Transverse colon (tissue), 4 donors: ENCODE data around the gene JAKMIP1. TPM values are rescaled to one million over a fixed set of nuclear protein-coding genes. Genes with fewer than 3 reads are reported as not detected.

ENCODE experiments used
- DNase-seq: peaks from one replicate; pipeline ENCODE4 v3.0.0-alpha.2; 2019
- H3K27ac ChIP-seq, 4 donors: fragments of 200-600 bp; sonication (generic); 2 replicates each; pipeline ENCODE4 v1.5.1; 2016 to 2018; ENCODE audit warnings: inconsistent platforms in 4 of 4
- H3K27me3 ChIP-seq: fragments of 200-600 bp; sonication (generic); 2 replicates; pipeline ENCODE4 v1.5.1; 2017; ENCODE audit warnings: inconsistent platforms
- H3K36me3 ChIP-seq, 4 donors: fragments of 200-600 bp; sonication (generic); 2 replicates each; pipeline ENCODE4 v1.5.1; 2017 to 2019; ENCODE audit warnings: inconsistent platforms in 4 of 4
- H3K4me1 ChIP-seq, 4 donors: fragments of 200-600 bp; sonication (generic); 2 replicates each; pipeline ENCODE4 v1.5.1; 2017 to 2020; ENCODE audit warnings: inconsistent platforms in 4 of 4
- H3K4me3 ChIP-seq, 4 donors: fragments of 200-600 bp; sonication (generic); 1 replicate in 1 of 4; 2 replicates in 3 of 4; pipeline versions ENCODE4 v1.5.1 to v1.6.1; 2017 to 2019; ENCODE audit warnings: inconsistent platforms in 4 of 4
- H3K9me3 ChIP-seq, 2 donors: fragments of 200-600 bp; sonication (generic); 2 replicates each; pipeline ENCODE4 v1.5.1; 2017 to 2019; ENCODE audit warnings: inconsistent platforms in 2 of 2
- EP300 ChIP-seq: sonication (generic); formaldehyde crosslinking; IDR thresholded peaks from one replicate; pipeline ENCODE4 v1.6.1; 2017; ENCODE audit warnings: antibody characterized with exemption, low read depth
- POLR2A ChIP-seq: fragments of 450-650 bp; IDR thresholded peaks from one replicate; pipeline ENCODE4 v1.6.1; 2016; ENCODE audit warnings: antibody characterized with exemption, mild to moderate bottlenecking, moderate library complexity
- POLR2AphosphoS5 ChIP-seq, 3 donors: sonication (generic); formaldehyde crosslinking; IDR thresholded peaks; one replicate each; pipeline ENCODE4 v1.6.1; 2016; ENCODE audit warnings: antibody characterized with exemption in 3 of 3
- WGBS, 2 donors: methylation state at CpG; one replicate each; pipeline ENCODE4 v1.1.5; 2018; ENCODE audit warnings: low coverage in 1 of 2; 5-methylcytosine and 5-hydroxymethylcytosine counted together
- in situ Hi-C, 4 donors: fragments of 200-750 bp; cut with MboI; loops; one replicate each; pipeline versions ENCODE4 v1.15.0 to v1.15.1; 2017; ENCODE audit warnings: low sequenced_read_pairs in 3 of 4, low pct_ligation_motif_present in 1 of 4, low pct_unique_long_range_greater_than_20kb in 1 of 4
- intact Hi-C: fragments of 100-400 bp; cut with DNase I; formaldehyde crosslinking; loops from one replicate; pipeline ENCODE4 v1.15.1; 2023; ENCODE audit warnings: low total_unique reads
- total RNA-seq, 4 donors: library from RNA; depleted of rRNA; stranded (reverse); fragments of >200 nt; gene quantifications; one replicate each; pipeline ENCODE4 v1.1.0, GENCODE V29; 2016
- TF ChIP-seq, protein P1 (sequence below), 5 experiments: fragments of 200-600 bp in 3 of 5; fragments of 450-650 bp in 2 of 5; sonication (generic) in 3 of 5; IDR thresholded peaks; 1 replicate in 2 of 5; 2 replicates in 3 of 5; pipeline ENCODE4 v1.5.1; 2016 to 2017; ENCODE audit warnings: antibody characterized with exemption in 5 of 5, inconsistent platforms in 3 of 5, mild to moderate bottlenecking in 2 of 5, moderate library complexity in 1 of 5

The JAKMIP1 gene
- total RNA-seq: 1 to 10 TPM in 2 of 4 donors, not detected in 2; 1.2 to 1.7 TPM

DNA sequence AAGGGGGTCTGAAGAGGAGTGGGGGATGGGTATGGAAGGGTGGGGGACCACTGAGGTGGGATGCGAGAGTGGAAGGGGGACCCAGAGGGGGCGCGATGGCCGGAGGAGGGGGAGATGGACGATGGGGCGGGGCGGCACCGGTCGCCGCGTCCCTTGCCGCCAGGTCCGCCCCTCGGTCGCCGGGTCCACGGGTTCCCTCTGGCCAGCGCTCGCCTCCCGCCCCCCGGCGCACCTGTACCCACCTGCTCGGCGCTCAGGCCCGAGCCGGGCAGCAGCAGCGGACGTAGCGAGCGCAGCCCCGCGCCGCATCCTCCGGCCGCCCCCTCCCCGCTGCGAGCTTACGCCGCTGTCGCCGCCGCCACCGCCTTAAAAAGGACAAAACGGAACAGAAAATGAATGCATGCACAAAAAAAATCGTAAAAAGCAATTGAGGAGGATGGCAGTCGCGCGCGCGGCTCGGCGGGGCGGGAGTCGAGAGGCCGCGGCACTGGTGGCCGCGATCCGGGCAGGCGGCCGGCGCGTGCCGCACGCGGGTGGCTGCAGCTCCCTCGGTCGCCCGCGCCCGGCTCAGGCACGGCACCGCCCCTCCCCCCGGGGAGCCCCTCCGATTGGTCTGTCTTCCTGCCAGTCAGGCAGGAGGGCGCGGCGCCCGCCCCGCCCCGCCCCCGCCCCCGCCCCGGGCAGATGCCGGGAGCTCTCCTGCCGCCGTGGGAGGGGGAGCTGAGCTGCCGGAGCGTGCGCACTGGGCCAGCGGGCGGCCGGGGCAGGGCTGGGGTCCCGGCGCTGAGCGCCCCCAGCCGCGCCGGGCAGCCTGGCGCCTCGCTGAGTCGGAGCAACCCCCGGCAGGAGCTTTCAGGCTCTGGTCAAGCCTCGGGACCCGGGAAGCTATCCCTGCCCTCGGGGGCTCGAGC, at the start of gene JAKMIP1:
Gene JAKMIP1, minus strand, starts transcription at position 539 of the 911 bp plus-strand sequence. CDS start 87,699 bp downstream, outside the sequence.
- WGBS, 2 donors: 3% methylated on average over 79 of the region's 107 CpGs; no CpG with 5 or more reads in 1 of the 2 donors
- Histone ChIP-seq H3K27ac (no peak within 1 kb of the TSS), H3K4me3 (peak within 1 kb of the TSS; percentile 19 to 53 (median 41)), H3K36me3 (no peaks in the 10 kb centered on the region), H3K27me3 (peaks cover 60% of the 10 kb centered on the region), H3K9me3 (no peaks in the 10 kb centered on the region), H3K4me1 (peaks cover 0 to 16% (median 14%) of the 10 kb centered on the region in 4 donors)
- intact Hi-C loops (no loop called here), in situ Hi-C loops (no loop called here)
- DNase-seq: peak; percentile 82
- TF ChIP-seq POLR2AphosphoS5 (IDR thresholded peaks at IDR 0.05) (no peak), EP300 (no peak), POLR2A (no peak)
- TF ChIP-seq, protein P1, sequence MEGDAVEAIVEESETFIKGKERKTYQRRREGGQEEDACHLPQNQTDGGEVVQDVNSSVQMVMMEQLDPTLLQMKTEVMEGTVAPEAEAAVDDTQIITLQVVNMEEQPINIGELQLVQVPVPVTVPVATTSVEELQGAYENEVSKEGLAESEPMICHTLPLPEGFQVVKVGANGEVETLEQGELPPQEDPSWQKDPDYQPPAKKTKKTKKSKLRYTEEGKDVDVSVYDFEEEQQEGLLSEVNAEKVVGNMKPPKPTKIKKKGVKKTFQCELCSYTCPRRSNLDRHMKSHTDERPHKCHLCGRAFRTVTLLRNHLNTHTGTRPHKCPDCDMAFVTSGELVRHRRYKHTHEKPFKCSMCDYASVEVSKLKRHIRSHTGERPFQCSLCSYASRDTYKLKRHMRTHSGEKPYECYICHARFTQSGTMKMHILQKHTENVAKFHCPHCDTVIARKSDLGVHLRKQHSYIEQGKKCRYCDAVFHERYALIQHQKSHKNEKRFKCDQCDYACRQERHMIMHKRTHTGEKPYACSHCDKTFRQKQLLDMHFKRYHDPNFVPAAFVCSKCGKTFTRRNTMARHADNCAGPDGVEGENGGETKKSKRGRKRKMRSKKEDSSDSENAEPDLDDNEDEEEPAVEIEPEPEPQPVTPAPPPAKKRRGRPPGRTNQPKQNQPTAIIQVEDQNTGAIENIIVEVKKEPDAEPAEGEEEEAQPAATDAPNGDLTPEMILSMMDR (IDR thresholded peaks at IDR 0.05): no peak

DNA sequence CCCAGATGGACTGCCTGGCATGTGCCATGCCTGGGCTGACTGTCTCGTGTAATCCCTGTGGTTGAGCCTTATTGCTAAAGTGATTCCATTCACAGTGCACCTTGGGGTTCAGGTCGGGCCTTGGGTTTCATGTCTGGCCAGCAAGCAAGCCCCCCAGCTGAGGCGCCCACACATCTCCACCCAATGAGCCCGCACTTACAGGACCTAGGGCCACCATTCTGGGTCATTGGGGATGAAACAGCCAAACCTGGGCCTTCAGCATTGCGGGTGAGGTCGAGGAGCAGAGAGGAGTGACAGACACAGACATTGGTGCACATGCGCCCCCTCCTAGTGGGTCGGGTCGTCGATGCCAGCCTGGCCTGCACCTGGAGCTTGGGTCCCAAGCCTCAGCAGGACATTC, 48.0 kb upstream of the JAKMIP1 start:
- 70 to 84% methylated on average over 5 to 10 of the region's 10 CpGs for WGBS, 2 donors
- intact Hi-C loops: no loop called here
- no peaks in the 10 kb centered on the region for H3K36me3 ChIP-seq

DNA sequence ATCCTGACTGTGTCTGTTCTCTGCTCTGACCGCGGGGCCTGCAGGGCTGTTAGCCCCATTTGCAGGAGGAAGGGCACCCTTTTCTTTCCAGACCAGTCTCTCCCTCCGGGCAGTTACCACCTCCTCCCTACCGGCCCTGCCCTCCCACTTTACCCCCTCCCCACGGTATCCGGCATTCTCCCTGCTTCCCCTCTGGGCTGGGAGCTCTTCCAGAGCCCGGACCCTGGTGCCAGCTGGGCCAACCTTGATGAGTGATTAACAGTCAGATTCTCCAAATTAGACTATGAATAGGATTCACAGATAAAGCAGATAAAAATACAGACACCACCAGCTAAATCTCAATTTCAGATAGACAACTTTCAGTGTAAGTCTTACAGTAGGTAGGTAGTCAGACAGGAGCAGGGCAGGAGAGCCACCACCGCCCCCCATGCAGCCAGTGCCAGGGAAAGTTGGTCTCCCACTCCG, 45.9 kb upstream of the JAKMIP1 start:
- intact Hi-C loops: no loop called here
- no peak for DNase-seq
- 74% methylated on average over 9 of the region's 9 CpGs; no CpG with 5 or more reads in 1 of the 2 donors for WGBS, 2 donors
- Histone ChIP-seq H3K4me3 (no peak overlapping the region), H3K9me3 (no peaks in the 10 kb centered on the region), H3K36me3 (no peaks in the 10 kb centered on the region), H3K27me3 (peaks cover 57% of the 10 kb centered on the region), H3K27ac (no peak overlapping the region), H3K4me1 (no peaks in the 10 kb centered on the region)
- no peak for TF ChIP-seq POLR2AphosphoS5 (IDR thresholded peaks at IDR 0.05)
- TF ChIP-seq, protein P1 (IDR thresholded peaks at IDR 0.05): no peak
- no peak for TF ChIP-seq POLR2A
- TF ChIP-seq EP300: no peak
- in situ Hi-C loops: no loop called here

More for the DNA sequence above, 48.0 kb upstream of the JAKMIP1 start:
- no peak for TF ChIP-seq POLR2AphosphoS5 (IDR thresholded peaks at IDR 0.05)
- no peak for TF ChIP-seq EP300
- TF ChIP-seq, protein P1 (IDR thresholded peaks at IDR 0.05): no peak
- TF ChIP-seq POLR2A: no peak
- DNase-seq: no peak
- Histone ChIP-seq H3K4me3 (no peak overlapping the region), H3K4me1 (no peaks in the 10 kb centered on the region), H3K27ac (no peak overlapping the region), H3K27me3 (peaks cover 57% of the 10 kb centered on the region), H3K9me3 (no peaks in the 10 kb centered on the region)
- in situ Hi-C loops: no loop called here
